Measurements from ENCODE around the gene RBM22. TPM values are rescaled to one million over a fixed set of nuclear protein-coding genes. Genes with fewer than 3 reads are reported as not detected.
A peak's percentile ranks its signal among the peaks of the same experiment; 100 is the strongest.

RBM22 gene
- total and polyA plus RNA-seq, 2 of the 8 experiments (the other 6 are each of a cell fraction or from before 2014, with no cell fraction given), result 20.8 to 33.9 TPM

GRCh38 chr5:150651924-150652671, 48.8 kb downstream of the RBM22 start:
- Histone ChIP-seq H3K23ac (ENCODE audit: insufficient read length) (no peak overlapping the region), H4K5ac (ENCODE audit: insufficient read length, low read depth, low read length) (no peak overlapping the region), H3K4me3 (ENCODE audit: extremely low read depth in 1 of 4, insufficient read depth in 2 of 4, low read depth in 3 of 4, low read length in 4 of 4) (no peak overlapping the region), H2AK5ac (ENCODE audit: low read depth, low read length) (peak overlapping the region; percentile 96; the same call in 1 of the 2 replicates), H3K14ac (ENCODE audit: insufficient read length) (no peak overlapping the region), H2BK12ac (ENCODE audit: low read depth, low read length) (peak overlapping the region; percentile 87; the same call in 1 of the 2 replicates), H3K4ac (replicated peaks; ENCODE audit: insufficient read length, low read depth, low read length) (no peak overlapping the region), H3K23me2 (ENCODE audit: low read depth, low read length) (peaks cover 2% of the 10 kb centered on the region; the same call in 1 of the 2 replicates), H4K20me1 (replicated peaks in 1 of 2; ENCODE audit: control insufficient read depth in 1 of 2, insufficient read depth in 2 of 2, low read length in 2 of 2) (no peaks in the 10 kb centered on the region), H3K18ac (ENCODE audit: extremely low read depth, low read length) (no peak overlapping the region; the same call in 1 of the 2 replicates), H2BK5ac (ENCODE audit: low read depth, low read length) (no peak overlapping the region; the same call in 1 of the 2 replicates), H3K36me3 (ENCODE audit: control insufficient read depth in 2 of 4, insufficient read depth in 4 of 4, low read length in 3 of 4) (no peaks in the 10 kb centered on the region), H2AFZ (ENCODE audit: low read length) (no peak overlapping the region), H3K9ac (replicated peaks in 1 of 4; ENCODE audit: extremely low read depth in 1 of 4, low read depth in 3 of 4, low read length in 3 of 4) (no peak overlapping the region), H3K9me3 (ENCODE audit: insufficient read depth in 2 of 2, low read depth in 1 of 2, low read length in 1 of 2) (no peaks in the 10 kb centered on the region), H3K4me1 (replicated peaks in 1 of 4; ENCODE audit: control insufficient read depth in 3 of 4, insufficient read depth in 4 of 4, low read length in 3 of 4) (peaks cover 0 to 3% (median 2%) of the 10 kb centered on the region in 4 experiments; a peak in 4 of 7 replicates), H4K8ac (ENCODE audit: extremely low read depth, insufficient read depth, low read length) (no peak overlapping the region), H2BK120ac (replicated peaks; ENCODE audit: low read depth, low read length) (no peak overlapping the region), H3K79me2 (ENCODE audit: control insufficient read depth in 1 of 2, insufficient read depth in 2 of 2, low read length in 2 of 2) (no peaks in the 10 kb centered on the region), H3K4me2 (ENCODE audit: insufficient read depth in 1 of 2, low read depth in 2 of 2, low read length in 2 of 2) (no peak overlapping the region), H4K91ac (replicated peaks; ENCODE audit: insufficient read length, low read length) (no peak overlapping the region), H2BK15ac (ENCODE audit: low read length) (peak overlapping the region; percentile 31), H3K27me3 (replicated peaks in 1 of 4; ENCODE audit: control insufficient read depth in 3 of 4, extremely low read depth in 1 of 4, insufficient read depth in 3 of 4, low read length in 3 of 4) (no peaks in the 10 kb centered on the region; a peak in 1 of 7 replicates), H2BK20ac (ENCODE audit: low read length) (peak overlapping the region; percentile 72; the same call in 1 of the 2 replicates), H3K79me1 (ENCODE audit: low read depth, low read length) (no peaks in the 10 kb centered on the region), H3K27ac (ENCODE audit: low read depth, low read length) (no peak overlapping the region), H3K56ac (replicated peaks; ENCODE audit: insufficient read length, low read depth, low read length) (no peak overlapping the region)
- 83% methylated on average over 13 of the region's 13 CpGs; no CpG with 5 or more reads in 1 of the 2 experiments for WGBS, 2 experiments (ENCODE audit: extremely low coverage in 1 of 2, insufficient coverage in 1 of 2, insufficient read length in 1 of 2, insufficient replicate concordance in 2 of 2, low coverage in 1 of 2, low lambda C conversion rate in 2 of 2, missing lambda C conversion rate in 1 of 2)
- TF ChIP-seq HDAC6 (IDR thresholded peaks at IDR 0.05; ENCODE audit: low read depth, low read length) (no peak), SP2 (IDR thresholded peaks at IDR 0.05; ENCODE audit: low read length) (no peak), JUN (IDR thresholded peaks at IDR 0.05; ENCODE audit: low read depth, low read length) (no peak)
- ChIA-PET CTCF (ENCODE audit: partially characterized antibody) (interaction anchor here (0.7 to 20.1 kb wide), 22 partner anchors 4 to 202 kb away, joined by 3 to 303 read pairs (median 6); partner anchors contain the start of genes MYOZ3, RPS14 and SYNPO), POLR2A (ENCODE audit: partially characterized antibody) (interaction anchor here (0.6 to 1.4 kb wide), 7 partner anchors 10 to 954 kb away, joined by 3 to 7 read pairs (median 3); partner anchors contain the start of gene MYOZ3)
- DNase-seq (ENCODE audit: low read depth in 1 of 2, low spot score in 2 of 2) (no peak), FAIRE-seq (no peak)

Data from H1 (cell line).